NCI-H2029 treated with DMSO at 0.1 percent for 48 hours (cell line): ENCODE measurements around the gene DEFB129.
A peak's percentile ranks its signal among the peaks of the same experiment; 100 is the strongest.
"Not testable (repeated sequence)": the region's sequence is repeated elsewhere in the genome, so short reads cannot be mapped to it uniquely, and the experiment has no call there.

Experiments used
- DNase-seq: peaks from one replicate; lab custom pipeline; 2025; lab: John Stamatoyannopoulos, UW

Gene DEFB129

DNA sequence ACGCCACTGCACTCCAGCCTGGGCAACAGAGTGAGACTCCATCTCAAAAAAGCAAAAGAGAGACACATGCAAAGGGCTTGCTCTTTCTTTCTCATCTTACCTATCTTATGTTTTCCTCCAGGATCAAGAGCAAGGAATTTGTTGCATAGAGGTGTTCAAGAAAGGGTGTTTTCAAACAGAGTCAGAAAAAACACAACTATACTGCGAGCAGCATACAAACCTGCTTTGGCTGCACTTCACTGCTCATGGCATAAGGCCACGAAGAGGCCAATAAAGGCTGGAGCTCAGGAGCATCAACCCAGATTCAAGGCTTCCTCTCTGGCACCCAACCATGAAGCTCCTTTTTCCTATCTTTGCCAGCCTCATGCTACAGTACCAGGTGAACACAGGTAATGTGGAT, at the start of gene DEFB129:
Gene DEFB129, plus strand, starts transcription at position 301 of the 400 bp plus-strand sequence. Its CDS starts 31 bp downstream, at position 332.
- DNase-seq = no peak

DNA sequence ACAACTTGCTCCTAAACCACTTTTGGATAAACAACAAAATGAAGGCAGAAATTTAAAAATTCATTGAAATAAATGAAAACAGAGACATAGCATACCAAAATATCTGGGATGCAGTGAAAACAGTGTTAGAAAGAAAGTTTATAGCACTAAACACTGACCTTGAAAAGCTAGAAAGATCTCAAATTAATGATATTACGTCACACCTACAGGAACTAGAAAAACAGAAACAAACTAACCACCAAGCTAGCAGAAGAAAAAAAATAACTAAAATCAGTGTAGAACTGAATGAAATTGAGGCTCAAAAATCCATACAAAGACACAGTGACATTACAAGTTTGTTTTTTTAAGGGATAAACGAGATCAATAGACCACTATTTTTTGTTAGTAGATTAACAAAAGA, 42.8 kb upstream of the DEFB129 start:
- no peak for DNase-seq

- DNase-seq = no peak
Observed at GRCh38 chr20:187733-188132, 39.3 kb upstream of the DEFB129 start.

DNA sequence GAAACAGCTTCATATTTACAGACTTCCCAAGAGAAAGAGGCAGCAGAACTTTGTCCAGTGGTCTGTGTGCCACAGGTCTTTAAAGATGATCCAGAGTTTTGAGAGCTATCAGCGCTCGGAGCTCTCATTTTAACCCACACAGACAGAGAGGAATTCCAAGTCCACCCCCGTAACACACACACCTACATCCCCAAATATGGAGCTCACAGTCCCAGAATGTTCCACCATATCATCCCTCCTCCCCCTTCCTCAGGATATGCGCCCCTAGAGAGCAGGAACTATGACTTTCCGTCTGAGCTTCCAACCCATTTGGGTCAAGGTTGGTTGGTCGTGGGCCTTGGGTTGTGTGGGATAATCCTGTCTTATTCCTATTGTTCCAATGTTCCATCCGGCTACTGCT, 37.4 kb upstream of the DEFB129 start, which contains the start of gene DEFB128:
Gene DEFB128, minus strand, starts transcription at position 101 of the 400 bp plus-strand sequence. Its CDS starts 88 bp downstream, at position 13.
- no peak for DNase-seq

GRCh38 chr20:198225-198624, 28.8 kb upstream of the DEFB129 start:
- no peak for DNase-seq

DNA sequence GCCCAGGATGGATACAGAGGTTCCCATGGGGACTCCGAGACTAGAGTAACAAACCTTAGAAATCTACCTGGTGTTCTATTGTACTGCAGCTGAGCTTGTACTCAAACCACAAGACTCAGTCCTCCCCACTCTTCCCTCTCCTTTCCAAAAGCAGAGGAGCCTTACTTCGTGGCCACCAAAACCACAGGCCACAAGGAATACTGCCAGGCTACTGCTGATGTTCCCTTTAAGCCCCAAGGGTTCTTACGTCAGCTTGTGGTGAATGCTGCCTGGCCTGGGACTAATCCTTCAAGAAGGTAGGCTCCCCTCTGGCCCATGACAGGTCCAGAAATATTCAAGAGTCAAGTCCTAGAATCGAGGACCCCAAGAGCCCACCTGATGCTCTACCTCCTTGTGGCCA, 27.1 kb upstream of the DEFB129 start:
- no peak for DNase-seq

DNA sequence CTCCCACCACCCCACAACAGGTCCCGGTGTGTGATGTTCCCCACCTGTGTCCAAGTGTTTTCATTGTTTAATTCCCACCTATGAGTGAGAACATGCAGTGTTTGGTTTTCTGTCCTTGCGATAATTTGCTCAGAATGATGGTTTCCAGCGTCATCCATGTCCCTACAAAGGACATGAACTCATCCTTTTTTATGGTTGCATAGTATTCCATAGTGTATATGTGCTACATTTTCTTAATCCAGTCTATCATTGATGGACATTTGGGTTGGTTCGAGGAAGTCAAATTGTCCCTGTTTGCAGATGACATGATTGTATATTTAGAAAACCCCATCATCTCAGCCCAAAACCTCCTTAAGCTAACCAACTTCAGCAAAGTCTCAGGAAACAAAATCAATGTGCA, 23.4 kb upstream of the DEFB129 start:
- not testable (repeated sequence) for DNase-seq

GRCh38 chr20:208942-209566, 18.0 kb upstream of the DEFB129 start:
- DNase-seq = peak; percentile 25

- DNase-seq = no peak
Observed at GRCh38 chr20:210809-211502, 16.1 kb upstream of the DEFB129 start.

DNA sequence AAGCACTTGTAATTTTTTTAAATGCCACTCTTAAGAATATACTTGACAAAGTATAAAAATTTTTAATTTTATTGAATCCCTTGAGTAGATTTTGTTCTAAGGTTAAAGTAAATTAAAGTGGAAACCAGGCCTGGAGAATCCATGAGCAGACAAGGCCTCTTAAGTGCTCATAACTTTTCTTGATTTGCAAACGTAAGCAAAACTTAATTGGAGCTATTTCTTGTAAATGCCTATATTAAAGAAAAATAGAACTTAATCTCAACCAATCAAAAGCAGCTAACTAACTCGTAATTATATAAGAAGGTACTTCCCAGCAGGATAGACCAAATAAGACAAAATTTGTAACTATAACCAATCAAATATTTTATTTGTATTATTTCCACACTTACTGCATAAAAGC, 12.7 kb upstream of the DEFB129 start:
- DNase-seq = no peak

GRCh38 chr20:215796-216195, 11.3 kb upstream of the DEFB129 start:
- no peak for DNase-seq

- no peak for DNase-seq
Observed at GRCh38 chr20:217266-217665, 9.8 kb upstream of the DEFB129 start.

- DNase-seq = peak; percentile 1
Observed at GRCh38 chr20:219290-220115, 7.6 kb upstream of the DEFB129 start.

DNA sequence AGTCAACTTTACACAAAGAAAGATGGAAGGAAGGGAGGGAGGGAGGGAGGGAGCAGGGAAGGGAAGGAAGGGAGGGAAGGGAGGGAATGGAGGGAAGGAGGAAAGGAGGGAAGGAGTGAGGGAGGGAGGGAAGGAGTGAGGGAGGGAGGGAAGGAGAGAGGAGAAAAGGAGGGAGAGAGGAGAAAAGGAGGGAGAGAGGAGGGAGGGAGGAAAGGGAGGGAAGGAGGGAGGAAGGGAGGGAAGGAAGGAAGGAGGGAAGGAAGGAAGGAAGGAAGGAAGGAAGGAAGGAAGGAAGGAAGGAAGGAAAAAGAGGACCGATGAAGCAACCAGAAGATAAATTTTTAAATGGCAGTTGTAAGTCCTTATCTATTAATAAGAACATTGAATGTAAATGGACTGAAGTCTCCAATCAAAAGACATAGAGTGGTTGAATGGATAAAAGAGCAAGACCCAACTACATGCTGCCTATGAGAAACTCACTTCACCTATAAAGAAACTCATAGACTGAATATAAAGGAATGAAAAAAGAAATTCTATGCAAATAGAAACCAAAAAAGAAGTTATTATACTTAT, 5.7 kb upstream of the DEFB129 start:
- DNase-seq = no peak

DNA sequence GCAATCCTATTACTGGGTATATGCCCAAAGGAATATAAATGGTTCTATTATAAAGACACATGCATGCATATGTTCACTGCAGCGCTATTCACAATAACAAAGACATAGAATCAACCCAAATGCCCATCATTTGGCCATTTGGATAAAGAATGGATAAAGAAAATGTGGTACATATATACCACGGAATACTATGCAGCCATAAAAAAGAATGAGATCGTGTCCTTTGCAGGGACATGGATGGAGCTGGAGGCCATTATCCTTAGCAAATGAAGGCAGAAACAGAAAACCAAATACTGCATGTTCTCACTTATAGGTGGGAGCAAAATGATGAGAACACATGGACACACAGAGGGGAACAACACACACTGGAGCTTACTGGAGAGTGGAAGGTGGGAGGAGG, 1.2 kb upstream of the DEFB129 start:
- not testable (repeated sequence) for DNase-seq

- no peak for DNase-seq
Observed at GRCh38 chr20:227439-228105, 514 bp downstream of the DEFB129 start.

GRCh38 chr20:235891-236290, 8.8 kb downstream of the DEFB129 start:
- DNase-seq = no peak

GRCh38 chr20:237489-237888, 10.4 kb downstream of the DEFB129 start:
- no peak for DNase-seq

DNA sequence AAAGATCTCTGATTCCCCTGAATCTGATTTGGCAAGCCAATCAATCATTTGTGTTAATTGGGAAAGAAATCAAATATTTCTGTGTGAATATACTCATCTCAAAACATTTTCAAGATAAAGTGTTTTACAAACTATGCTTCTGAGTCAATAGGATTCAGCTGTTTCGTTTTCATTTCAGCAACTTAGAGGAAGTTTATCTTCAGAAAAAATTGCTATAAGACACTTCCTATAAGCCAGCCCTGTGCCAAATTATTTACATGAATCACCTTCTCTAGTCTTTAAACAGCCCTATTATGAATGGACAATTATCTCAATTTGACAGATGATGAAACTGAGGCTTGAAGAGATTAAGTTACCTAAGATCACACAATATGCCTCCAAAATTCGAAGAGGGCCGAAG, 10.9 kb downstream of the DEFB129 start:
- no peak for DNase-seq

GRCh38 chr20:242905-243304, 15.8 kb downstream of the DEFB129 start:
- DNase-seq = no peak

- no peak for DNase-seq
Observed at GRCh38 chr20:251354-251753, 24.3 kb downstream of the DEFB129 start.

DNA sequence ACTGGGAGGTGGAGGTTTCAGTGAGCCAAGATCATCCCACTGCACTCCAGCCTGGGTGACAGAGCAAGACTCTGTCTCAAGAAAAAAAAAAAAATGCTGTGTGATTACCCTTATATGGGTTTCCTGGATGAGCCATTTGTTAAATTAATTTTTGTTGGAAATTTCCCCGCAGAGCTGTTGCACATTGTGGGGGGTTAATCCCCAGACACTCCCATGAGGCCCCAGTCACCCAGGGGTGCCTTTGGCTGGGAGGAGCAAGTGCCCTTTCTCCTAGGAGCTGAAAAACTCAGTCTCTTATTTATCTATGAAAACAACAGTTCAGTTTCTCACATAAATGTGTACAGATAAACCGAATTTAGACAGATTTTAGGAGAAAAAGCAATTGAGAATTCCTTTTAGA, 25.7 kb downstream of the DEFB129 start:
- DNase-seq = no peak
